HCT116 (cell line): ENCODE measurements around the gene BRIP1. TPM values are rescaled to one million over a fixed set of nuclear protein-coding genes. Genes with fewer than 3 reads are reported as not detected.

Experiments
- ATAC-seq: fragments of 200-7000 bp; cut with Tn5 transposase; 2 replicates; pipeline ENCODE4 v1.9.1; 2020; ENCODE audit warnings: mild to moderate bottlenecking, moderate library complexity
- BruUV-seq: library from RNA; stranded (reverse); fragments of 400-500 nt; replicated peaks from 2 replicates; lab custom pipeline; 2021; lab: Mats Ljungman, UMichigan
- CTCF ChIA-PET: fragments of 300-600 bp; sonication (Branson Sonifier 250); formaldehyde crosslinking; loops from one replicate; lab custom pipeline; 2021; ENCODE audit warnings: antibody characterized with exemption; lab: Charles Lee
- POLR2A ChIA-PET: fragments of 300-600, 350-600 bp; sonication (Branson Sonifier 250); formaldehyde crosslinking; loops from one replicate; lab custom pipeline; 2021; ENCODE audit warnings: antibody characterized with exemption; lab: Charles Lee
- RAD21 ChIA-PET, 2 experiments: fragments of 300-600 bp; sonication (Branson Sonifier 250); formaldehyde crosslinking; loops; one replicate each; lab custom pipeline; 2023; ENCODE audit warnings: low total read pairs in 2 of 2; ENCODE audit not compliant: uncharacterized antibody in 2 of 2, unreplicated experiment in 2 of 2, low non-redundant PET in 1 of 2; lab: Charles Lee
- DNase-seq: peaks from one replicate; pipeline ENCODE4 v3.0.0-alpha.2; 2010; ENCODE audit warnings: low read depth, low spot score
- H2AFZ ChIP-seq: fragments of 200-600 bp; shearing (Covaris generic), sonication (generic); 2 replicates; pipeline ENCODE4 v1.6.1; 2017; ENCODE audit warnings: low read depth, mixed run types, mixed read lengths, antibody characterized with exemption, low read length; ENCODE audit not compliant: poor library complexity, severe bottlenecking
- H3K27ac ChIP-seq: 2 replicates; pipeline ENCODE4 v1.5.1; 2012; ENCODE audit warnings: low read depth, low read length
- H3K27me3 ChIP-seq: fragments of 200-600 bp; sonication (generic); 2 replicates; pipeline ENCODE4 v1.6.1; 2016; ENCODE audit warnings: mixed run types, low read length, mixed read lengths; ENCODE audit not compliant: insufficient read depth
- H3K36me3 ChIP-seq, 2 experiments: fragments of 200-500 bp in 1 of 2; fragments of 200-600 bp in 1 of 2; sonication (Bioruptor generic) in 1 of 2; sonication (generic) in 1 of 2; 2 replicates each; pipeline versions ENCODE4 v1.5.1 to v1.6.1; 2014 to 2016; ENCODE audit warnings: low read length in 2 of 2, inconsistent platforms in 1 of 2, mixed read lengths in 1 of 2, mixed run types in 1 of 2; ENCODE audit not compliant: insufficient read depth in 2 of 2, control insufficient read depth in 1 of 2
- H3K4me1 ChIP-seq, 2 experiments: fragments of 200-600 bp in 1 of 2; sonication (generic) in 1 of 2; 2 replicates each; pipeline versions ENCODE4 v1.5.1 to v1.6.1; 2012 to 2017; ENCODE audit warnings: low read length in 2 of 2, inconsistent platforms in 1 of 2, mild to moderate bottlenecking in 1 of 2, mixed read lengths in 1 of 2, mixed run types in 1 of 2, moderate library complexity in 1 of 2; ENCODE audit not compliant: insufficient read depth in 2 of 2, control insufficient read depth in 1 of 2
- H3K4me2 ChIP-seq: fragments of 200-600 bp; sonication (generic); 2 replicates; pipeline ENCODE4 v1.6.1; 2017; ENCODE audit warnings: mixed run types, low read length, mixed read lengths
- H3K4me3 ChIP-seq, 2 experiments: fragments of 200-600 bp in 1 of 2; sonication (generic) in 1 of 2; replicated peaks in 1 of 2; 2 replicates each; pipeline ENCODE4 v1.5.1; 2011 to 2016; ENCODE audit warnings: low read length in 2 of 2, control low read depth in 1 of 2, low read depth in 1 of 2, mild to moderate bottlenecking in 1 of 2, mixed read lengths in 1 of 2, mixed run types in 1 of 2
- H3K79me2 ChIP-seq: fragments of 200-600 bp; sonication (generic); 2 replicates; pipeline ENCODE4 v1.6.1; 2017; ENCODE audit warnings: mild to moderate bottlenecking, mixed run types, low read length, moderate library complexity, mixed read lengths; ENCODE audit not compliant: insufficient read depth
- H3K9ac ChIP-seq: fragments of 200-600 bp; sonication (generic); 2 replicates; pipeline ENCODE4 v1.6.1; 2016; ENCODE audit warnings: low read length, mixed read lengths
- H3K9me2 ChIP-seq: fragments of 200-600 bp; sonication (generic), shearing (Covaris generic); 2 replicates; pipeline ENCODE4 v1.6.1; 2017; ENCODE audit warnings: mixed run types, mild to moderate bottlenecking, moderate library complexity; ENCODE audit not compliant: insufficient read depth
- H3K9me3 ChIP-seq, 2 experiments: fragments of 200-500 bp in 1 of 2; fragments of 200-600 bp in 1 of 2; sonication (Bioruptor generic) in 1 of 2; sonication (generic) in 1 of 2; 2 replicates each; pipeline ENCODE4 v1.6.1; 2014 to 2017; ENCODE audit warnings: low read length in 2 of 2, mixed read lengths in 2 of 2, inconsistent platforms in 1 of 2, low read depth in 1 of 2, mild to moderate bottlenecking in 1 of 2, mixed run types in 1 of 2, moderate library complexity in 1 of 2; ENCODE audit not compliant: control insufficient read depth in 1 of 2, insufficient read depth in 1 of 2
- H4K20me1 ChIP-seq: fragments of 200-600 bp; sonication (generic), shearing (Covaris generic); 2 replicates; pipeline ENCODE4 v1.6.1; 2017; ENCODE audit warnings: mixed run types, mild to moderate bottlenecking, moderate library complexity; ENCODE audit not compliant: insufficient read depth
- CEBPB ChIP-seq: IDR thresholded peaks from 2 replicates; pipeline ENCODE4 v1.6.1; 2012; ENCODE audit warnings: low read depth
- CTCF ChIP-seq, 3 experiments: fragments of 200-600 bp in 1 of 3; sonication (generic) in 1 of 3; IDR thresholded peaks in 2 of 3; conservative IDR thresholded peaks in 1 of 3; 2 replicates each; pipeline ENCODE4 v1.5.1; 2012 to 2017; ENCODE audit warnings: low read depth in 2 of 3, low read length in 2 of 3, antibody characterized with exemption in 1 of 3, borderline replicate concordance in 1 of 3, control low read depth in 1 of 3, mild to moderate bottlenecking in 1 of 3, mixed read lengths in 1 of 3, mixed run types in 1 of 3, moderate library complexity in 1 of 3; ENCODE audit not compliant: insufficient read depth in 1 of 3
- EGR1 ChIP-seq: IDR thresholded peaks from 2 replicates; pipeline ENCODE4 v1.6.1; 2012; ENCODE audit warnings: low read depth
- POLR2AphosphoS5 ChIP-seq: IDR thresholded peaks from 2 replicates; pipeline ENCODE4 v1.6.1; 2011; ENCODE audit warnings: mild to moderate bottlenecking, low read depth, low read length, moderate library complexity
- RAD21 ChIP-seq: IDR thresholded peaks from 2 replicates; pipeline ENCODE4 v1.6.1; 2012; ENCODE audit warnings: low read depth, mild to moderate bottlenecking
- SIN3A ChIP-seq: IDR thresholded peaks from 2 replicates; pipeline ENCODE4 v1.6.1; 2012; ENCODE audit warnings: low read depth
- SRF ChIP-seq: IDR thresholded peaks from 2 replicates; pipeline ENCODE4 v1.6.1; 2012; ENCODE audit warnings: low read depth
- TCF7L2 ChIP-seq: IDR thresholded peaks from 2 replicates; pipeline ENCODE4 v1.7.0; 2011; ENCODE audit warnings: borderline replicate concordance, inconsistent platforms; ENCODE audit not compliant: insufficient read depth, insufficient read length; ENCODE audit errors: extremely low read depth
- YY1 ChIP-seq: IDR thresholded peaks from 2 replicates; pipeline ENCODE4 v1.6.1; 2011; ENCODE audit warnings: low read length, low read depth, moderate library complexity, mild to moderate bottlenecking; ENCODE audit not compliant: insufficient replicate concordance; ENCODE audit errors: extremely low read depth
- intact Hi-C: fragments of 100-400 bp; cut with micrococcal nuclease; formaldehyde crosslinking; loops from 2 replicates; pipeline ENCODE4 v1.10.0; 2022
- total RNA-seq: library from RNA; stranded (reverse); gene quantifications from one replicate; pipeline ENCODE4 v1.2.1, GENCODE V29; 2021; ENCODE audit not compliant: unreplicated experiment
- TF ChIP-seq, protein P1 (sequence below): IDR thresholded peaks from 2 replicates; pipeline ENCODE4 v1.6.1; 2011; ENCODE audit warnings: mild to moderate bottlenecking, low read length, moderate library complexity; ENCODE audit not compliant: insufficient replicate concordance; ENCODE audit errors: extremely low read depth

The BRIP1 gene
- total RNA-seq, 1 experiment from 2014 or later = 22.2 TPM

DNA sequence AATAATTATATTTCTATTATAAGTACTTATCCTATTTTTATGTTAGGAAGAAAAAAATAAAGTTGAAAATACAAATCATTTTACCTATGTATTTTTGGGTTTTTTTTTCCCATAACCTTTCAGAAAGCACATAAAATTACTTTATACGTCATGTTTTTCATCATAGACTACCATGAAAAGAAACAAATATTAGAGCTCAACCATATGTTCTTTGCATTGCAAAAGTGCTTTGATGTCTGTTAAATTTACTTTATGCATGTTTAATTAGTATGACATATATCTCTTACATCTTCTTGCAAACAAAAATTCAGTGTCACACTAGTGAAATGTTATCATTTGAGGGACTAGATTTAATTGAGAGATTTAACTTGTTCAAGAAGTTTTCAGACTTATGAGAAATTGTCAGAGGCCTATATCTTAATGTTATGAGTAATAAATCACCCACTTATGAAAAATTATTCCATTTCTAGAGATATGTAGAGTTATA, 24.0 kb downstream of the BRIP1 start (continued):
- TF ChIP-seq TCF7L2 = no peak
- TF ChIP-seq CEBPB = no peak
- no peak for TF ChIP-seq EGR1
- TF ChIP-seq SIN3A = no peak
- TF ChIP-seq, protein P1, sequence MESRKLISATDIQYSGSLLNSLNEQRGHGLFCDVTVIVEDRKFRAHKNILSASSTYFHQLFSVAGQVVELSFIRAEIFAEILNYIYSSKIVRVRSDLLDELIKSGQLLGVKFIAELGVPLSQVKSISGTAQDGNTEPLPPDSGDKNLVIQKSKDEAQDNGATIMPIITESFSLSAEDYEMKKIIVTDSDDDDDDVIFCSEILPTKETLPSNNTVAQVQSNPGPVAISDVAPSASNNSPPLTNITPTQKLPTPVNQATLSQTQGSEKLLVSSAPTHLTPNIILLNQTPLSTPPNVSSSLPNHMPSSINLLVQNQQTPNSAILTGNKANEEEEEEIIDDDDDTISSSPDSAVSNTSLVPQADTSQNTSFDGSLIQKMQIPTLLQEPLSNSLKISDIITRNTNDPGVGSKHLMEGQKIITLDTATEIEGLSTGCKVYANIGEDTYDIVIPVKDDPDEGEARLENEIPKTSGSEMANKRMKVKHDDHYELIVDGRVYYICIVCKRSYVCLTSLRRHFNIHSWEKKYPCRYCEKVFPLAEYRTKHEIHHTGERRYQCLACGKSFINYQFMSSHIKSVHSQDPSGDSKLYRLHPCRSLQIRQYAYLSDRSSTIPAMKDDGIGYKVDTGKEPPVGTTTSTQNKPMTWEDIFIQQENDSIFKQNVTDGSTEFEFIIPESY = no peak
- no peak for TF ChIP-seq POLR2AphosphoS5

- ChIA-PET POLR2A (no interaction called here), RAD21 (no interaction called here)
- intact Hi-C loops = loop anchor here (1.0 to 10.0 kb wide), 10 partner anchors 201 to 1113 kb away; no protein-coding TSS in a partner anchor
- no peaks in the 10 kb centered on the region for H4K20me1 ChIP-seq
- no TSS peak for BruUV-seq
- no peaks in the 10 kb centered on the region for H3K9me3 ChIP-seq
- H3K36me3 ChIP-seq = 0 out of 4 replicates have a peak, but pooled peaks cover 3 to 6% of the 10 kb centered on the region in 2 experiments
- peak; percentile 93 for TF ChIP-seq RAD21
- 0 out of 2 replicates have a peak, but pooled peaks have one; percentile 28 for TF ChIP-seq SRF
- TF ChIP-seq YY1 = no peak
- TF ChIP-seq CEBPB = no peak
- peak; percentile 74 to 92 (median 89) for TF ChIP-seq CTCF (IDR thresholded peaks at IDR 0.05 in 2 of 3, conservative IDR thresholded peaks at IDR 0.05 in 1 of 3; ENCODE audit: borderline replicate concordance in 1 of 3, insufficient read depth in 1 of 3, low read depth in 2 of 3, low read length in 2 of 3)
- TF ChIP-seq EGR1 = no peak
- TF ChIP-seq, protein P1 = no peak
- TF ChIP-seq, all 23 proteins: peak for 3
- DNase-seq = peak; percentile 74
- Histone ChIP-seq H2AFZ (no peak overlapping the region), H3K9ac (no peak overlapping the region), H3K4me1 (peaks cover 17 to 21% of the 10 kb centered on the region in 2 experiments), H3K4me2 (no peak overlapping the region), H3K79me2 (peaks cover 5% of the 10 kb centered on the region), H3K27ac (no peak overlapping the region), H3K9me2 (no peaks in the 10 kb centered on the region), H3K4me3 (no peak overlapping the region), H3K27me3 (no peaks in the 10 kb centered on the region)
- ATAC-seq = peak; percentile 79
- CTCF ChIA-PET = interaction anchor here (0.7 to 2.0 kb wide), 12 partner anchors 14 to 425 kb away, joined by 3 to 15 read pairs (median 6); no protein-coding TSS in a partner anchor
Observed at GRCh38 chr17:61837175-61838051, 25.9 kb downstream of the BRIP1 start.
